GM12865 (cell line): Measurements from ENCODE around the gene EMILIN2.
"Not testable (repeated sequence)": the region's sequence is repeated elsewhere in the genome, so short reads cannot be mapped to it uniquely, and the experiment has no call there.

ENCODE experiments used
- DNase-seq: peaks from one replicate; pipeline ENCODE4 v3.0.0; 2010; ENCODE audit warnings: low read depth
- H3K4me3 ChIP-seq: 2 replicates; pipeline ENCODE4 v1.5.1; 2011; ENCODE audit warnings: mild to moderate bottlenecking, low read depth, low read length, control low read depth
- CTCF ChIP-seq: IDR thresholded peaks from 2 replicates; pipeline ENCODE4 v1.5.1; 2011; ENCODE audit warnings: low read length, control low read depth, low read depth, inconsistent platforms; ENCODE audit not compliant: insufficient read depth; ENCODE audit errors: missing control alignments

EMILIN2 gene

GRCh38 chr18:2912357-2913299 lies 65.8 kb downstream of the EMILIN2 start:
- no peak overlapping the region for H3K4me3 ChIP-seq
- no peak for DNase-seq
- no peak for TF ChIP-seq CTCF

GRCh38 chr18:2913398-2914005 lies 66.7 kb downstream of the EMILIN2 start:
- TF ChIP-seq CTCF, result no peak
- DNase-seq, result no peak
- H3K4me3 ChIP-seq, result no peak overlapping the region

DNA sequence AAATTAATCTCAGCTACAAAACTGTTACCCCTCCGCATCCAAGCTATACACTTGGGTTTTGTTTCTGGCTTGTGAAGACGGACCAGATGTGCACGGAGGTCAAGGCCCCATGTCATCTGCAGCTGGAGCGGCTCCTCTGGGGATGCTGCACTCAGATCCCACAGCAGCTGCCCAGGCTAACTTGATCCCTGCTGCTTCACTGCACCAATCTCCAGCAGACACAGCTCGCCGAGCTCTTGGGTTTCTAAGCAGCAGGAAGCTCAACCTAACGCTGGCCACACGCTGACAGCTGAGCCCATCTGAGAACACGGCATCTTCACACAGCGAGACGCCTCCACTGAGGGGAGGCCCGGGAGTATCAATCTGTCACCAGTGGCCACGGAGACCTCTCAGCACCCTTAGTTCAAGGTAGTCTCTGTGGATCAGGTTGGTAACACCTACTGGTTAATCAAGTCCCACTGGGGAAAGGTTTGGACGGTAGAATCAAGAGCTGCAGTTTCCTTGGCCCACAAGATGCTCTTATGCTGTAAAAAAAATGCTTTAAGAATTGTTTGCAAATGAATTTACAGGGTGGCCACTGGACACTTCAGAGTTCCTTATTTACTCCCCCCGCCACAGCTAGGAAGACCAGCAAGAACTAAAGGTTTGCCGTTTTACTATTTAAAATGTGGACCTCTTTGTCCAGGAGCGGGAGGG lies 67.5 kb downstream of the EMILIN2 start:
- no peak for TF ChIP-seq CTCF
- no peak for DNase-seq
- no peak overlapping the region for H3K4me3 ChIP-seq

DNA sequence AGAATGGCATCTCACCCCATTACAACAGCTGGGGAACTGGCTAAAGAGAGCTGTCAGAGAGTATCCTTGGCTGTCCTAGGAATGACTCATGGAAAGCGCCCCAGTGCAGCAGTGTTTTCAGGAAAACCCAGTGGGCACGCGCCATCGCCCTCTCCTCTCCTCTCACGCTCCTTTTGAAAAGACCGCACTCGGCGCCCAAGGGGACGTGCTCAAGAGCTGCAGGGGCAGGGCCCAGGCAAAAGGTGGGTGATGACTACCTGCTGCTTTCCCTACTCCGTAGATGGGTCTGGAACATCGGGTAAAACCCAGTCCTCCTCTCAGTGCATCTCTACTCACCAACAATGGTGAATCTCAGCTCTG lies 68.1 kb downstream of the EMILIN2 start:
- TF ChIP-seq CTCF, result no peak
- no peak overlapping the region for H3K4me3 ChIP-seq
- no peak for DNase-seq

GRCh38 chr18:2915486-2915885 lies 68.7 kb downstream of the EMILIN2 start:
- DNase-seq, H3K4me3 ChIP-seq: not testable (repeated sequence)

GRCh38 chr18:2916184-2916583 lies 69.4 kb downstream of the EMILIN2 start:
- no peak for TF ChIP-seq CTCF
- DNase-seq, result no peak
- no peak overlapping the region for H3K4me3 ChIP-seq
